Stimulated activated CD4-positive, alpha-beta T cell treated with anti-CD3 and anti-CD28 coated beads, Interleukin-4, amount 100 ng/mL, for 48 hours (primary cell): ENCODE measurements around the gene LILRB3.
A peak's percentile ranks its signal among the peaks of the same experiment; 100 is the strongest.
"Not testable (repeated sequence)": the region's sequence is repeated elsewhere in the genome, so short reads cannot be mapped to it uniquely, and the experiment has no call there.

ENCODE experiments used
- DNase-seq, 2 donors: peaks; one replicate each; pipeline ENCODE4 v3.0.0-alpha.2; 2020; ENCODE audit warnings: low read depth in 2 of 2

The LILRB3 gene

GRCh38 chr19:54222474-54223276 lies at the start of gene LILRB3:
Gene LILRB3 (minus strand): TSS chr19:54223007. CDS start chr19:54222976, 31 bp downstream.
- DNase-seq = not testable (repeated sequence)

- DNase-seq = not testable (repeated sequence)
Observed at GRCh38 chr19:54272181-54272580, 49.4 kb upstream of the LILRB3 start.

- not testable (repeated sequence) for DNase-seq
Observed at GRCh38 chr19:54271587-54271986, 48.8 kb upstream of the LILRB3 start.

- DNase-seq = no peak
Observed at GRCh38 chr19:54271106-54271505, 48.3 kb upstream of the LILRB3 start.

- DNase-seq = no peak
Observed at GRCh38 chr19:54268936-54269335, 46.1 kb upstream of the LILRB3 start.

- DNase-seq = peak; percentile 68 to 83
Observed at GRCh38 chr19:54266133-54266532, 43.3 kb upstream of the LILRB3 start.

GRCh38 chr19:54262470-54262869 lies 39.7 kb upstream of the LILRB3 start:
- no peak for DNase-seq

- no peak for DNase-seq
Observed at GRCh38 chr19:54262066-54262465, 39.3 kb upstream of the LILRB3 start.

- no peak for DNase-seq
Observed at GRCh38 chr19:54257116-54257480, 34.3 kb upstream of the LILRB3 start, which contains the start of gene LILRB5. Gene LILRB5 (minus strand): TSS chr19:54257273. CDS start chr19:54257193, 80 bp downstream.

GRCh38 chr19:54256250-54257115 lies 33.7 kb upstream of the LILRB3 start:
- no peak for DNase-seq

- no peak for DNase-seq
Observed at GRCh38 chr19:54255105-54255775, 32.4 kb upstream of the LILRB3 start.

- no peak for DNase-seq
Observed at GRCh38 chr19:54254195-54254906, 31.5 kb upstream of the LILRB3 start.

GRCh38 chr19:54253331-54254194 lies 30.8 kb upstream of the LILRB3 start:
- DNase-seq = no peak

- DNase-seq = no peak
Observed at GRCh38 chr19:54252845-54253244, 30.0 kb upstream of the LILRB3 start.

- DNase-seq = no peak
Observed at GRCh38 chr19:54252243-54252642, 29.4 kb upstream of the LILRB3 start.

GRCh38 chr19:54248016-54248601 lies 25.3 kb upstream of the LILRB3 start:
- peak; percentile 15 to 53 for DNase-seq

GRCh38 chr19:54247106-54247930 lies 24.5 kb upstream of the LILRB3 start:
- DNase-seq = no peak

GRCh38 chr19:54245936-54246335 lies 23.1 kb upstream of the LILRB3 start:
- DNase-seq = no peak

GRCh38 chr19:54243809-54244208 lies 21.0 kb upstream of the LILRB3 start:
- DNase-seq = not testable (repeated sequence)
